Astrocyte (in vitro differentiated cells and primary cell): ENCODE data around the gene ZBTB37. TPM values are rescaled to one million over a fixed set of nuclear protein-coding genes. Genes with fewer than 3 reads are reported as not detected.

Experiments used
- DNase-seq: peaks from one replicate; pipeline ENCODE4 v3.0.0-alpha.2; 2010; ENCODE audit warnings: low read depth
- FAIRE-seq: peaks from 2 replicates; lab custom pipeline; 2011; peaks lifted over from hg19 to GRCh38; lab: Jason Lieb, UNC
- H2AFZ ChIP-seq: 2 replicates; pipeline ENCODE4 v1.6.0; 2012; ENCODE audit warnings: low read depth, low read length, inconsistent platforms
- H3K27ac ChIP-seq: 2 replicates; pipeline ENCODE4 v1.5.1; 2011; ENCODE audit warnings: low read depth, low read length, inconsistent platforms
- H3K27me3 ChIP-seq: 2 replicates; pipeline ENCODE4 v1.6.0; 2011; ENCODE audit warnings: low read length, inconsistent platforms; ENCODE audit not compliant: insufficient read depth
- H3K36me3 ChIP-seq: 2 replicates; pipeline ENCODE4 v1.5.1; 2011; ENCODE audit warnings: low read length, inconsistent platforms; ENCODE audit not compliant: insufficient read depth
- H3K4me1 ChIP-seq: 2 replicates; pipeline ENCODE4 v1.5.1; 2011; ENCODE audit warnings: low read length, inconsistent platforms; ENCODE audit not compliant: insufficient read depth
- H3K4me2 ChIP-seq: 2 replicates; pipeline ENCODE4 v1.6.0; 2012; ENCODE audit warnings: low read length, inconsistent platforms
- H3K4me3 ChIP-seq: 2 replicates; pipeline ENCODE4 v1.5.1; 2011; ENCODE audit warnings: low read depth, mild to moderate bottlenecking, low read length, inconsistent platforms; ENCODE audit not compliant: insufficient read depth
- H3K79me2 ChIP-seq: 2 replicates; pipeline ENCODE4 v1.6.0; 2012; ENCODE audit warnings: mild to moderate bottlenecking, low read length, inconsistent platforms; ENCODE audit not compliant: insufficient read depth
- H3K9ac ChIP-seq: 2 replicates; pipeline ENCODE4 v1.6.0; 2012; ENCODE audit warnings: mild to moderate bottlenecking, low read length, inconsistent platforms
- H3K9me3 ChIP-seq: 2 replicates; pipeline ENCODE4 v1.5.1; 2012; ENCODE audit warnings: low read depth, mild to moderate bottlenecking, low read length, inconsistent platforms; ENCODE audit not compliant: insufficient read depth
- H4K20me1 ChIP-seq: 2 replicates; pipeline ENCODE4 v1.6.0; 2012; ENCODE audit warnings: low read length, inconsistent platforms; ENCODE audit not compliant: insufficient read depth
- H3K27ac Mint-ChIP-seq: one replicate; pipeline ENCODE4 v1.8.0; 2021; ENCODE audit warnings: mild to moderate bottlenecking, mixed read lengths; ENCODE audit not compliant: unreplicated experiment
- H3K27me3 Mint-ChIP-seq: one replicate; pipeline ENCODE4 v1.8.0; 2021; ENCODE audit warnings: low read depth, mixed read lengths; ENCODE audit not compliant: unreplicated experiment
- H3K36me3 Mint-ChIP-seq: one replicate; pipeline ENCODE4 v1.8.0; 2021; ENCODE audit warnings: low read depth, mixed read lengths; ENCODE audit not compliant: unreplicated experiment
- H3K4me1 Mint-ChIP-seq: one replicate; pipeline ENCODE4 v1.8.0; 2021; ENCODE audit warnings: low read depth, mixed read lengths; ENCODE audit not compliant: unreplicated experiment
- H3K4me3 Mint-ChIP-seq: one replicate; pipeline ENCODE4 v1.8.0; 2021; ENCODE audit warnings: mild to moderate bottlenecking, moderate library complexity, mixed read lengths; ENCODE audit not compliant: unreplicated experiment
- H3K9me3 Mint-ChIP-seq: one replicate; pipeline ENCODE4 v1.8.0; 2021; ENCODE audit warnings: mild to moderate bottlenecking, mixed read lengths; ENCODE audit not compliant: unreplicated experiment
- EZH2 ChIP-seq: IDR thresholded peaks from 2 replicates; pipeline ENCODE4 v1.6.1; 2012; ENCODE audit warnings: mild to moderate bottlenecking, low read length, inconsistent platforms; ENCODE audit not compliant: insufficient read depth
- total RNA-seq: library from RNA; stranded (reverse); gene quantifications from 2 replicates; pipeline ENCODE4 v1.2.1, GENCODE V29; 2021
- TF ChIP-seq, protein P1 (sequence below): IDR thresholded peaks from 2 replicates; pipeline ENCODE4 v1.5.1; 2011; ENCODE audit warnings: low read depth, mild to moderate bottlenecking, inconsistent platforms, low read length, moderate library complexity; ENCODE audit not compliant: insufficient read depth

Gene ZBTB37
- total RNA-seq, 1 donor from 2014 or later = 10.7 TPM

DNA sequence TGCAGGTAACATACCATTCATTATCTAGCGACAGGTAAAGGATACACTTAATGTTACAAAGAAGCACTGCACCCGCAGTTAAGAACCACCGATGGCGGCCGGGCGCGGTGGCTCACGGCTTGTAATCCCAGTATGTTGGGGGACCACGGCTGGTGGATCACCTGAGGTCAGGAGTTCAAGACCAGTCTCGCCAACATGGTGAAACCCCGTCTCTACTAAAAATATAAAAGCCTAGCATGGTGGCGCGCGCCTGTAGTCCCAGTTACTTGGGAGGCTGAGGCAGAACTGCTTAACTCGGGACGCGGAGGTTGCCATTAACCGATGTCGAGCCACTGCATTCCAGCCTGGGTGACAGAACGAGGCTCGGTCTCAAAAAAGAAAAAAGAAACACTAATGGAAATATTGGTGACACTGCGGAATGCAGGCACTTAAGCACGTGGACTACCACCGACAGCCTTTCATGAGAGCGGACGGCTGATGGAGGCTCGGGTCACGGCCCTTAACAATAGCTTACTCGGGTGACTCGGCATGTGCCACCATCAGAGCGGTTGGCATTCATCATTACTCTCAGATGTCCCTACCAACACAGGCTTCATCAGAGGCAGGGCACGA lies 933 bp upstream of the ZBTB37 start:
- Histone ChIP-seq H3K9ac (peak overlapping the region; percentile 95), H3K9me3 (no peaks in the 10 kb centered on the region), H3K27ac (peak overlapping the region; percentile 78), H3K4me1 (peaks cover 6% of the 10 kb centered on the region), H3K27me3 (no peaks in the 10 kb centered on the region), H4K20me1 (peaks cover 55% of the 10 kb centered on the region), H3K4me3 (peak overlapping the region; percentile 98), H3K4me2 (peak overlapping the region; percentile 87), H3K79me2 (peaks cover 52% of the 10 kb centered on the region), H3K36me3 (peaks cover 49% of the 10 kb centered on the region), H2AFZ (no peak overlapping the region)
- no peak for TF ChIP-seq EZH2
- TF ChIP-seq, protein P1, sequence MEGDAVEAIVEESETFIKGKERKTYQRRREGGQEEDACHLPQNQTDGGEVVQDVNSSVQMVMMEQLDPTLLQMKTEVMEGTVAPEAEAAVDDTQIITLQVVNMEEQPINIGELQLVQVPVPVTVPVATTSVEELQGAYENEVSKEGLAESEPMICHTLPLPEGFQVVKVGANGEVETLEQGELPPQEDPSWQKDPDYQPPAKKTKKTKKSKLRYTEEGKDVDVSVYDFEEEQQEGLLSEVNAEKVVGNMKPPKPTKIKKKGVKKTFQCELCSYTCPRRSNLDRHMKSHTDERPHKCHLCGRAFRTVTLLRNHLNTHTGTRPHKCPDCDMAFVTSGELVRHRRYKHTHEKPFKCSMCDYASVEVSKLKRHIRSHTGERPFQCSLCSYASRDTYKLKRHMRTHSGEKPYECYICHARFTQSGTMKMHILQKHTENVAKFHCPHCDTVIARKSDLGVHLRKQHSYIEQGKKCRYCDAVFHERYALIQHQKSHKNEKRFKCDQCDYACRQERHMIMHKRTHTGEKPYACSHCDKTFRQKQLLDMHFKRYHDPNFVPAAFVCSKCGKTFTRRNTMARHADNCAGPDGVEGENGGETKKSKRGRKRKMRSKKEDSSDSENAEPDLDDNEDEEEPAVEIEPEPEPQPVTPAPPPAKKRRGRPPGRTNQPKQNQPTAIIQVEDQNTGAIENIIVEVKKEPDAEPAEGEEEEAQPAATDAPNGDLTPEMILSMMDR = no peak
- Mint-ChIP-seq H3K9me3 (no peaks in the 10 kb centered on the region), H3K4me1 (peaks cover 25% of the 10 kb centered on the region), H3K4me3 (peak overlapping the region; percentile 99), H3K27me3 (no peaks in the 10 kb centered on the region), H3K27ac (peak overlapping the region; percentile 99), H3K36me3 (peaks cover 46% of the 10 kb centered on the region)
- FAIRE-seq = no peak
- DNase-seq = no peak

DNA sequence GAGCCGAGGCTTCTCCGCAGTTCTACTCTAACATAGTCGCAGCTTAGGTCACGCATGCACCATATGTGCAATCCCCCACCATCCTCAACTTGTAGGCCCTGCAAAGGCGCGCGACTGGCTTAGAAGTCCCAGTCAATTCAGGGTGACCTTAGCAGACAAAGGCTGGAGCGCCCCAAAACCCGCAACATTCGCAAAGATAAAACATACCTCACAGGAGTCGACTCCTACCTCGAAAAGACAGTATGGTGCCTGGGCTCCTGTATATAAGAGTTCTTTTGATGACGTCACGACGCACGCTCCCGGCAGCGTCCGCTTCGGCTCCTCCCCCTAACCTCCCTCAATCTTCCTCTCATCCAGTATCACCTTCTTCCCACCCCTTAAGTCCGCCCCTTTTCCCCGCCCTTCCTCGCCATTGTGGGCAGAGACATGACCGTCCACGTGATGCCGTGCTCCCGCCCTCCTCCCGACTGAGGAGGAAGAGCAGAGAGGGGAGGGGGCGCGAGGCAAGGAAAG lies 371 bp upstream of the ZBTB37 start, which contains the start of gene GAS5:
TSS of gene GAS5 (minus strand) at position 237 of the 513 bp plus-strand sequence.
- Mint-ChIP-seq H3K4me3 (peak within 1 kb of the TSS; percentile 99), H3K36me3 (peaks cover 46% of the 10 kb centered on the region), H3K27ac (peak within 1 kb of the TSS; percentile 99), H3K9me3 (no peaks in the 10 kb centered on the region), H3K27me3 (no peaks in the 10 kb centered on the region), H3K4me1 (peaks cover 23% of the 10 kb centered on the region)
- H3K27ac ChIP-seq = peak within 1 kb of the TSS; percentile 78
- TF ChIP-seq EZH2 = no peak
- TF ChIP-seq, protein P1 = no peak
- no peaks in the 10 kb centered on the region for H3K27me3 ChIP-seq
- H3K4me2 ChIP-seq = peak within 1 kb of the TSS; percentile 87
- peaks cover 6% of the 10 kb centered on the region for H3K4me1 ChIP-seq
- H3K4me3 ChIP-seq = peak within 1 kb of the TSS; percentile 98
- H2AFZ ChIP-seq = peak within 1 kb of the TSS; percentile 80
- H4K20me1 ChIP-seq = peaks cover 49% of the 10 kb centered on the region
- peak within 1 kb of the TSS; percentile 95 for H3K9ac ChIP-seq
- DNase-seq (peak; percentile 99), FAIRE-seq (peak; percentile 13)
- H3K79me2 ChIP-seq = peaks cover 54% of the 10 kb centered on the region
- H3K36me3 ChIP-seq = peaks cover 49% of the 10 kb centered on the region
- H3K9me3 ChIP-seq = no peaks in the 10 kb centered on the region

- Histone ChIP-seq H3K36me3 (peaks cover 39% of the 10 kb centered on the region), H2AFZ (peak overlapping the region; percentile 80), H3K79me2 (peaks cover 52% of the 10 kb centered on the region), H3K27me3 (no peaks in the 10 kb centered on the region), H3K4me3 (peak overlapping the region; percentile 98), H3K4me1 (peaks cover 6% of the 10 kb centered on the region), H3K27ac (peak overlapping the region; percentile 59), H4K20me1 (peaks cover 38% of the 10 kb centered on the region), H3K9me3 (no peaks in the 10 kb centered on the region), H3K4me2 (peak overlapping the region; percentile 87), H3K9ac (peak overlapping the region; percentile 95)
- DNase-seq (no peak), FAIRE-seq (no peak)
- H3K4me1 Mint-ChIP-seq = peaks cover 15% of the 10 kb centered on the region
- H3K27ac Mint-ChIP-seq = peak overlapping the region; percentile 96
- H3K36me3 Mint-ChIP-seq = peaks cover 41% of the 10 kb centered on the region
- no peak for TF ChIP-seq EZH2
- TF ChIP-seq, protein P1 = no peak
- H3K27me3 Mint-ChIP-seq = no peaks in the 10 kb centered on the region
- peak overlapping the region; percentile 99 for H3K4me3 Mint-ChIP-seq
- H3K9me3 Mint-ChIP-seq = no peaks in the 10 kb centered on the region
These were observed 810 bp downstream of the ZBTB37 start for GRCh38 chr1:173869021-173869359.
